NCI-H774 (cell line): ENCODE data around the gene ATP6AP2.
"Not testable (repeated sequence)": the region's sequence is repeated elsewhere in the genome, so short reads cannot be mapped to it uniquely, and the experiment has no call there.

Experiments
- DNase-seq: peaks from one replicate; lab custom pipeline; 2025; lab: John Stamatoyannopoulos, UW

ATP6AP2 gene, protein sequence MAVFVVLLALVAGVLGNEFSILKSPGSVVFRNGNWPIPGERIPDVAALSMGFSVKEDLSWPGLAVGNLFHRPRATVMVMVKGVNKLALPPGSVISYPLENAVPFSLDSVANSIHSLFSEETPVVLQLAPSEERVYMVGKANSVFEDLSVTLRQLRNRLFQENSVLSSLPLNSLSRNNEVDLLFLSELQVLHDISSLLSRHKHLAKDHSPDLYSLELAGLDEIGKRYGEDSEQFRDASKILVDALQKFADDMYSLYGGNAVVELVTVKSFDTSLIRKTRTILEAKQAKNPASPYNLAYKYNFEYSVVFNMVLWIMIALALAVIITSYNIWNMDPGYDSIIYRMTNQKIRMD

DNA sequence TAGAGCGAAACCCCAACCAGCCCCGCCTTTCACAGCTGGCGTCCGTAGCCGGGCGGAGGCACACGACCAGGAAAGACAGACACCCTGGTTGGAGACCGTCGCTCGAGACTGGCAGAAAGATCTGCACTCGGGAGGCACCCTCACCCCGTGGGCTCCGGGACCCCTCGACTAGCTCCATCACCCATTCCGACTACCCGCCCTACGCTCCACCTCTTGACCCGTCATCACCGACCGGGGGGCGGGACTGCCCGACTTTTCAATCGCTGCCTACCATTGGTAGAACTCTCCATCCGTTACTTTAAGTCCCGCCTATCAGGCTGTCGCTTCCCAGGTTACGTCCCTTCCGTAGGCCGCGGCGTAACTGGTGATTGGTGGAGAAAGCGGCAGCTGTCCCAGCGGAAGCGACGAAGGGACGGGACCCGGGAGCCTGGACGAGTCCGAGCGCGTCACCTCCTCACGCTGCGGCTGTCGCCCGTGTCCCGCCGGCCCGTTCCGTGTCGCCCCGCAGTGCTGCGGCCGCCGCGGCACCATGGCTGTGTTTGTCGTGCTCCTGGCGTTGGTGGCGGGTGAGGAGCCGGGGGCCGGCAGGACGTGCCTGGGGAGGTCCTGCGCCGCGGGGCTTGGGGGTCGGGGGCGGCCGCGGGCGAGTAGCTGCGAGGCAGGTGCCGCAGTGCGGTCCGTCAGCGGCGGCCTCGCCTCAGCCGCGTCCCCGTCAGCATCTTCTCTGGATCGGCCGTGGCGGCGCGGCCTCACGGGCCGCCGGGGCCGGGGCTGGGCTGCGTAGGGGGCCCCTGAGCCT, at the start of gene ATP6AP2:
Gene ATP6AP2, plus strand, starts transcription at position 434 of the 799 bp plus-strand sequence. Its CDS starts 96 bp downstream, at position 530.
- DNase-seq: peak; percentile 88

- no peak for DNase-seq
Observed at GRCh38 chrX:40531056-40531826, 49.5 kb upstream of the ATP6AP2 start.

- DNase-seq: no peak
Observed at GRCh38 chrX:40537310-40537709, 43.5 kb upstream of the ATP6AP2 start.

- no peak for DNase-seq
Observed at GRCh38 chrX:40538406-40538805, 42.4 kb upstream of the ATP6AP2 start.

DNA sequence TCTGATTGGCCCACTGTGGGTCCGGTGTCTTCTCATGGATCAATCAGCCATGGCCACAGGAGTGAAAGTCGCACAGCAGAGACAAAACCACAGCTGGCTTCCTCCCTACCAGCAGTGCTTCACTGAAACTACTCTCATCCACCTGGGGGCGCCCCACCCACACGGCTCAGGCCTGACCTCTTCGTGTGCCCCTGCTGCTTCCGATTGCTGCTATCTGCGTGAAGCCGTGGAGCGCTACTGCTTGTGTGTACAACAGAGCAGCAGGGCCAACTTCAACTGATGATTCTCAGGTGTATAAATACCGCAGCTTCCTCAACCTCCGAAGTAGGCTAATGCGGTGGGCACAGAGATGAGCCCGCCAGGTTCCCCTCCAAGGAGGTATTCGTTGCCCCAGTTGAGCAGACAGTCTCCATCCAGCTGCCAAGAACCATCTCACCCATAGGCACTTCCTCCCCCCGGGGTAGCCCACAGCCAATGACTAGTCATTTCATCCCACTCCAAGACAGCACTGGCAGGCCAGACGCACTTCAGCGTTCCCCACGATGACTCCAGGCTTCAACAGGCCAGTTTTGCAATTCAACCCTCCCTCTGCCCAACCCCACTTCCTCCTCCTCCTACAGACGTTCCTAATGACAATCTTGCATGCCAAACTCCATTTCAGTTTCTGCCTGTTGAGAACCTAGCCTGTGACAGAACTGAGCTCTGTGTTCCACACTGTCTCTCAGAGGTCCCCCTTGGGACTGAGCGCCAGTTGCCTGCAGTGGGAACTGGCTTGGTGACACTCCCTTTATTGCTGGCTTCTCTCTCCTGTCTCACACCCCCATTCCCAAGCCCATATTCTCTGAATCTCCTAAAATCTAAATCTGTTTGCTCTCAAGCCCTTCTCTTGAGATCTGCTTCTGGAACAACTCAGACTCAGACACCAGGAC, 41.3 kb upstream of the ATP6AP2 start:
- DNase-seq: peak; percentile 3

GRCh38 chrX:40542208-40542607, 38.6 kb upstream of the ATP6AP2 start:
- no peak for DNase-seq

DNA sequence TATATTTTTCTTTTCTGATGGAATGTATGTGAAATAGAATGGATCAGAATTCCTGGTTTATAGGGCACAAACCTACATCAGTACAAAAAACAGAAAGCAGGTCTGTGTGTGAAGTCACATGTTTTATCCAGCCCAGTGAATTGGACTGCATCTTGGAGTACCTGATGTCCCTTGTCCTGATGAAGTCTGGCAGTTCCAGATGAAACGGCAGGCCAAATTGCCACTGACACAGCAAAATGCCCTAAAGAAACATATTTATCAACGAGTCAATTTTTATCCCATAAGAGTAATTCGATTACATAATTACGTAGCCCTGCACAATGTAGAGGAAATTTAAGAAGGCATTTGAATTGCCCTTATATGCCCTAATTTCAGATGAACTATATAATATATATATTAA, 37.8 kb upstream of the ATP6AP2 start:
- no peak for DNase-seq

- peak; percentile 41 for DNase-seq
Observed at GRCh38 chrX:40543661-40544328, 37.0 kb upstream of the ATP6AP2 start.

- DNase-seq: no peak
Observed at GRCh38 chrX:40544343-40545266, 36.2 kb upstream of the ATP6AP2 start.

GRCh38 chrX:40546870-40547269, 33.9 kb upstream of the ATP6AP2 start:
- no peak for DNase-seq

GRCh38 chrX:40550066-40550465, 30.7 kb upstream of the ATP6AP2 start:
- DNase-seq: peak; percentile 49

GRCh38 chrX:40552768-40553167, 28.0 kb upstream of the ATP6AP2 start:
- no peak for DNase-seq

GRCh38 chrX:40558590-40558989, 22.2 kb upstream of the ATP6AP2 start:
- no peak for DNase-seq

GRCh38 chrX:40563784-40564183, 17.0 kb upstream of the ATP6AP2 start:
- DNase-seq: no peak

- no peak for DNase-seq
Observed at GRCh38 chrX:40564447-40564846, 16.3 kb upstream of the ATP6AP2 start.

GRCh38 chrX:40570346-40571093, 10.2 kb upstream of the ATP6AP2 start:
- no peak for DNase-seq

DNA sequence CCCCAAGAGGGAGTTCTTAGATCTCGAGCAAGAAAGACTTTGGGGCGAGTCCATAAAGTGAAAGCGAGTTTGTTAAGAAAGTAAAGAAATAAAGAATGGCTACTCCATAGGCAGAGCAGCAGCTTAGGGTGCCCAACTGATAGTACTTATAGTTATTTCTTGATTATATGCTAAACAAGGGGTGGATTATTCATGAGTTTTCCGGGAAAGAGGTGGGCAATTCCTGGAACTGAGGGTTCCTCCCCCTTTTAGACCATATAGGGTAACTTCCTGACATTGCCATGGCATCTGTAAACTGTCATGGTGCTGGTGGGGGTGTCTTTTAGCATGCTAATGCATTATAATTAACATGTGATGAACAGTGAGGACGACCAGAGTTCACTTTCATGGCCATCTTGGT, 9.6 kb upstream of the ATP6AP2 start:
- DNase-seq: not testable (repeated sequence)

GRCh38 chrX:40571600-40571999, 9.2 kb upstream of the ATP6AP2 start:
- no peak for DNase-seq

- DNase-seq: no peak
Observed at GRCh38 chrX:40573763-40574162, 7.0 kb upstream of the ATP6AP2 start.
